K562 (cell line): ENCODE measurements around the gene LETM1. TPM values are rescaled to one million over a fixed set of nuclear protein-coding genes. Genes with fewer than 3 reads are reported as not detected.

Source experiments
- ATAC-seq: fragments of 200-7000 bp; cut with Tn5 transposase; 3 replicates; pipeline ENCODE4 v1.9.1; 2020; ENCODE audit warnings: moderate library complexity
- BruUV-seq: library from RNA; stranded (reverse); fragments of 400-500 nt; replicated peaks from 2 replicates; lab custom pipeline; 2021; lab: Mats Ljungman, UMichigan
- CTCF ChIA-PET: fragments of 300-600 bp; formaldehyde crosslinking; extraction: SDS; loops from one replicate; lab custom pipeline; 2021; ENCODE audit warnings: low intra/inter-chr PET ratio; lab: Yijun Ruan, JAX
- POLR2A ChIA-PET: fragments of 300-600, 350-650 bp; sonication (Branson Sonifier 250); formaldehyde crosslinking; extraction: SDS; loops from one replicate; lab custom pipeline; 2021; ENCODE audit warnings: antibody characterized with exemption, inconsistent platforms; lab: Yijun Ruan, JAX
- DNase-seq, 4 experiments: peaks; one replicate each; pipeline versions ENCODE4 v3.0.0 to v3.0.0-alpha.2; 2011 to 2018; ENCODE audit warnings: low spot score in 3 of 4, mixed read lengths in 3 of 4; ENCODE audit errors: extremely low read depth in 1 of 4
- FAIRE-seq: peaks from 2 replicates; lab custom pipeline; 2011; peaks lifted over from hg19 to GRCh38; lab: Jason Lieb, UNC
- H2AFZ ChIP-seq: 2 replicates; pipeline ENCODE4 v1.6.0; 2011; ENCODE audit warnings: low read depth, low read length, control low read depth, inconsistent platforms
- H3K27ac ChIP-seq: fragments of 200-600 bp; 3 replicates; pipeline ENCODE4 v1.8.0; 2011; ENCODE audit warnings: low read depth, mild to moderate bottlenecking, control low read depth, inconsistent platforms, low read length, moderate library complexity, mixed read lengths; ENCODE audit errors: extremely low read depth
- H3K27me3 ChIP-seq, 2 experiments: fragments of 300-600 bp in 1 of 2; 2 replicates in 1 of 2; 3 replicates in 1 of 2; pipeline versions ENCODE4 v1.6.0 to v1.8.0; 2011; ENCODE audit warnings: inconsistent platforms in 2 of 2, low read length in 2 of 2, mild to moderate bottlenecking in 1 of 2, mixed read lengths in 1 of 2, moderate library complexity in 1 of 2; ENCODE audit not compliant: control insufficient read depth in 2 of 2, insufficient read depth in 2 of 2
- H3K36me3 ChIP-seq: fragments of 300-600 bp; 3 replicates; pipeline ENCODE4 v1.8.0; 2011; ENCODE audit warnings: mild to moderate bottlenecking, low read length, inconsistent platforms; ENCODE audit not compliant: control insufficient read depth, insufficient read depth
- H3K4me1 ChIP-seq, 2 experiments: fragments of 200-600 bp in 1 of 2; replicated peaks in 1 of 2; 2 replicates in 1 of 2; 3 replicates in 1 of 2; pipeline versions ENCODE4 v1.5.1 to v1.8.0; 2011; ENCODE audit warnings: inconsistent platforms in 2 of 2, low read length in 2 of 2, mild to moderate bottlenecking in 1 of 2, mixed read lengths in 1 of 2, moderate library complexity in 1 of 2; ENCODE audit not compliant: control insufficient read depth in 2 of 2, insufficient read depth in 2 of 2
- H3K4me2 ChIP-seq: 2 replicates; pipeline ENCODE4 v1.6.1; 2011; ENCODE audit warnings: low read length, control low read depth, inconsistent platforms, mixed read lengths; ENCODE audit not compliant: insufficient read depth
- H3K4me3 ChIP-seq: fragments of 200-600 bp; sonication (generic), shearing (Covaris generic); 2 replicates; pipeline ENCODE4 v1.5.1; 2016; ENCODE audit warnings: control low read depth, inconsistent platforms
- H3K79me2 ChIP-seq: fragments of 200-600 bp; 3 replicates; pipeline ENCODE4 v1.8.0; 2011; ENCODE audit warnings: low read length, inconsistent platforms; ENCODE audit not compliant: control insufficient read depth, insufficient read depth
- H3K9ac ChIP-seq, 2 experiments: 2 replicates each; pipeline versions ENCODE4 v1.6.0 to v1.6.1; 2011; ENCODE audit warnings: low read depth in 2 of 2, low read length in 2 of 2, control low read depth in 1 of 2, inconsistent platforms in 1 of 2, mild to moderate bottlenecking in 1 of 2, mixed read lengths in 1 of 2; ENCODE audit not compliant: insufficient read depth in 1 of 2
- H3K9me1 ChIP-seq: one replicate; pipeline ENCODE4 v1.6.0; 2011; ENCODE audit warnings: inconsistent platforms, mild to moderate bottlenecking, low read length, moderate library complexity; ENCODE audit not compliant: control insufficient read depth, insufficient read depth
- H3K9me3 ChIP-seq: replicated peaks from 2 replicates; pipeline ENCODE4 v1.5.1; 2011; ENCODE audit warnings: low read depth, low read length, inconsistent platforms; ENCODE audit not compliant: control insufficient read depth, insufficient read depth
- H4K20me1 ChIP-seq: replicated peaks from 2 replicates; pipeline ENCODE4 v1.6.1; 2011; ENCODE audit warnings: low read length, inconsistent platforms, mixed read lengths; ENCODE audit not compliant: control insufficient read depth, insufficient read depth
- JUN ChIP-seq, 2 experiments: sonication (generic) in 1 of 2; formaldehyde crosslinking in 1 of 2; IDR thresholded peaks; 2 replicates each; pipeline versions ENCODE4 v1.6.1 to v1.8.0; 2012 to 2022; ENCODE audit warnings: borderline replicate concordance in 2 of 2, mild to moderate bottlenecking in 2 of 2, improper control_type of control experiment in 1 of 2, low read depth in 1 of 2, low read length in 1 of 2, missing genetic modification reagents in 1 of 2
- KDM2B ChIP-seq: fragments of 250-450 bp; sonication (Bioruptor Pico); IDR thresholded peaks from 2 replicates; pipeline ENCODE4 v1.8.0; 2021; ENCODE audit warnings: mild to moderate bottlenecking, moderate library complexity
- POLR2G ChIP-seq: fragments of 200-400 bp; formaldehyde crosslinking; IDR thresholded peaks from 2 replicates; pipeline ENCODE4 v1.6.1; 2017; ENCODE audit warnings: low read depth, mild to moderate bottlenecking, antibody characterized with exemption, low read length, moderate library complexity
- ZNF174 ChIP-seq: fragments of 250-450 bp; sonication (Bioruptor Pico); IDR thresholded peaks from 2 replicates; pipeline ENCODE4 v1.4.0; 2020; ENCODE audit warnings: mild to moderate bottlenecking
- WGBS: fragments of 100-300 bp; shearing (Covaris generic); methylation state at CpG from one replicate; pipeline ENCODE4 v1.1.6; 2016; ENCODE audit warnings: low coverage, mixed read lengths; ENCODE audit not compliant: insufficient coverage; ENCODE audit errors: missing lambda C conversion rate; 5-methylcytosine and 5-hydroxymethylcytosine counted together
- in situ Hi-C: fragments of 300-500 bp; cut with MboI; formaldehyde crosslinking; loops from 4 replicates; pipeline ENCODE4 v1.15.0; 2018; ENCODE audit warnings: inconsistent platforms, mixed read lengths
- intact Hi-C: fragments of 100-400 bp; cut with micrococcal nuclease; formaldehyde crosslinking; loops from 2 replicates; pipeline ENCODE4 v1.14.2; 2022
- polyA plus RNA-seq, 8 experiments: library from polyadenylated mRNA; depleted of rRNA in 4 of 8; stranded (reverse) in 5 of 8; unstranded in 3 of 8; fragments of >200 nt; fragmentation: Nextera tagmentation in 2 of 8; fragmentation: Illumina TruSeq in 1 of 8; extraction: Ambion mirVana in 2 of 8; extraction: Trizol in 1 of 8; gene quantifications; 2 replicates each; pipeline versions ENCODE4 v1.2.1 to v1.2.3, GENCODE V29; 2011 to 2014; ENCODE audit warnings: inconsistent platforms in 1 of 8, missing spikeins in 1 of 8
- total RNA-seq, 7 experiments: library from RNA; depleted of rRNA in 6 of 7; stranded (reverse); fragments of >200 nt in 6 of 7; fragmentation: Illumina TruSeq in 2 of 7; extraction: Trizol in 2 of 7; gene quantifications; 2 replicates each; pipeline versions ENCODE4 v1.2.1 to v1.2.3, GENCODE V29; 2011 to 2021; ENCODE audit warnings: low replicate concordance in 1 of 7

Gene LETM1
- total and polyA plus RNA-seq, 9 of the 15 experiments (the other 6 are each of a cell fraction or from before 2014, with no cell fraction given): 3.9 to 109 (median 35.0) TPM

- intact Hi-C loops: no loop called here
- H3K9me1 ChIP-seq: no peaks in the 10 kb centered on the region
- ChIA-PET CTCF (no interaction called here), POLR2A (no interaction called here)
- BruUV-seq: no TSS peak
- TF ChIP-seq KDM2B (CRISPR knock-in tag) (no peak), ZNF174 (CRISPR knock-in tag) (no peak), POLR2G (0 out of 2 replicates have a peak, but pooled peaks have one; percentile 33), JUN (IDR thresholded peaks at IDR 0.05; ENCODE audit: borderline replicate concordance, low read depth, low read length) (no peak), JUN (CRISPR knock-in tag; IDR thresholded peaks at IDR 0.05; ENCODE audit: borderline replicate concordance) (no peak)
- H3K27ac ChIP-seq: no peak overlapping the region
- no peak for FAIRE-seq
- peaks cover 0 to 3% of the 10 kb centered on the region in 2 experiments; a peak in 1 of 5 replicates for H3K4me1 ChIP-seq
- 89% methylated on average over 21 of the region's 37 CpGs for WGBS
- no peak overlapping the region for H3K4me3 ChIP-seq
- H2AFZ ChIP-seq: no peak overlapping the region
- H3K9me3 ChIP-seq: no peaks in the 10 kb centered on the region
- no peaks in the 10 kb centered on the region for H3K27me3 ChIP-seq
- in situ Hi-C loops: no loop called here
- H3K36me3 ChIP-seq: peaks cover 88% of the 10 kb centered on the region; the same call in 2 of the 3 replicates
- ATAC-seq: no peak
- no peaks in the 10 kb centered on the region for H4K20me1 ChIP-seq
- peak overlapping the region in 1 of 2 experiments; percentile 40; a peak in 2 of 4 replicates for H3K9ac ChIP-seq
- H3K4me2 ChIP-seq: no peak overlapping the region
- DNase-seq: no peak
- no peaks in the 10 kb centered on the region; the same call in 2 of the 3 replicates for H3K79me2 ChIP-seq
Observed at GRCh38 chr4:1822568-1823544, 33.1 kb downstream of the LETM1 start.
